ENCODE data around the gene CENPM.
"Not testable (repeated sequence)": the region's sequence is repeated elsewhere in the genome, so short reads cannot be mapped to it uniquely, and the experiment has no call there.

The CENPM gene

GRCh38 chr22:41966225-41966606 is 19.3 kb upstream of the CENPM start:
- no peak for DNase-seq

- no peak for DNase-seq
These were observed 17.1 kb upstream of the CENPM start for GRCh38 chr22:41964112-41964491.

GRCh38 chr22:41963453-41964111 is 16.6 kb upstream of the CENPM start:
- DNase-seq: no peak

- no peak for DNase-seq
These were observed 11.1 kb upstream of the CENPM start for GRCh38 chr22:41957941-41958556.

- DNase-seq: no peak
These were observed 5.8 kb upstream of the CENPM start for GRCh38 chr22:41952713-41953112.

- DNase-seq: no peak
These were observed 5.0 kb upstream of the CENPM start, which contains the start of gene SMIM45 for GRCh38 chr22:41951898-41952474. SMIM45 (plus strand) TSS chr22:41952150.

GRCh38 chr22:41949297-41949965 is 2.5 kb upstream of the CENPM start:
- no peak for DNase-seq

GRCh38 chr22:41948928-41949296 is 2.0 kb upstream of the CENPM start:
- DNase-seq: not testable (repeated sequence)

- DNase-seq: no peak
These were observed 1.2 kb upstream of the CENPM start for GRCh38 chr22:41948142-41948541.

- no peak for DNase-seq
These were observed 600 bp upstream of the CENPM start for GRCh38 chr22:41947424-41948080.

GRCh38 chr22:41943661-41944209 is 3.2 kb downstream of the CENPM start:
- DNase-seq: no peak

GRCh38 chr22:41940832-41941765 is 5.9 kb downstream of the CENPM start:
- peak; percentile 79 for DNase-seq

GRCh38 chr22:41939981-41940831 is 6.7 kb downstream of the CENPM start:
- DNase-seq: peak; percentile 92

- DNase-seq: no peak
These were observed 10.1 kb downstream of the CENPM start for GRCh38 chr22:41936894-41937169.

GRCh38 chr22:41935509-41935908 is 11.4 kb downstream of the CENPM start:
- no peak for DNase-seq

GRCh38 chr22:41935015-41935351 is 12.0 kb downstream of the CENPM start:
- no peak for DNase-seq

GRCh38 chr22:41934284-41935014 is 12.5 kb downstream of the CENPM start:
- DNase-seq: no peak

- DNase-seq: no peak
These were observed 13.4 kb downstream of the CENPM start for GRCh38 chr22:41933411-41934177.

- no peak for DNase-seq
These were observed 14.6 kb downstream of the CENPM start for GRCh38 chr22:41932353-41932752.
